ENCODE data around the gene KIF3C.

GRCh38 chr2:25960396-25960795 is 21.9 kb downstream of the KIF3C start:
- no peak for TF ChIP-seq FOXP2 (optimal IDR thresholded peaks at IDR 0.05; ENCODE audit: borderline replicate concordance, extremely low read depth, extremely low read length, insufficient read depth)
- no peak for TF ChIP-seq POLR2AphosphoS5 (IDR thresholded peaks at IDR 0.05; ENCODE audit: low read depth, low read length)
- no peak for TF ChIP-seq REST (IDR thresholded peaks at IDR 0.05; ENCODE audit: insufficient read depth in 1 of 2, low read depth in 2 of 2, low read length in 2 of 2)
- no peak for TF ChIP-seq SIN3A (IDR thresholded peaks at IDR 0.05; ENCODE audit: borderline replicate concordance, insufficient read depth, low read length)
- no peak for TF ChIP-seq TAF1 (IDR thresholded peaks at IDR 0.05; ENCODE audit: borderline replicate concordance, insufficient read depth, low read length)

All from PFSK-1 (cell line).